SKM-1 treated with dmso at 0.1 percent for 144 hours (cell line): ENCODE results near the gene ELF5.

ENCODE experiments used
- DNase-seq: peaks from one replicate; lab custom pipeline; 2025; ENCODE audit not compliant: unreplicated experiment; lab: John Stamatoyannopoulos, UW

Gene ELF5

GRCh38 chr11:34523053-34523452, 9.5 kb upstream of the ELF5 start:
- DNase-seq = no peak

DNA sequence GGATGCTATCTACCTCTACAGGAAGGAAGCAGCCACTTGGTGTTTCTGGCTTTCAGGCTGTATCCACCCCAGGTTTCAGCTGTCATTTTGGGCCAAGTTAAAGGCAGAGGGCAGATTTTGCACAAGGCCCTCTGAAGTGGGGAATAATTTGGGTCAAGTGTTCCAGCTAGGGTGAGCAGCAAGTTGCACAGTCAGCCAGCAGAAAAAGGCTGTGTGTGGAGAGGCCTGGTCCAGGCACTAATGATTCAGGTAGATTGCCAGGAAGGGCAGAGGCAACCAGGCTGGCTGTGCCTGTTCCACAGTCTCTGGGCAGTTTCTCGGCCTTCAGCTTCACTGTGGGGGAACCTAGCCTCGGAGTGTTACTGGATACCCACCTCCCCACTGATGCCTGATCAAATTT, 8.6 kb upstream of the ELF5 start:
- DNase-seq = no peak

DNA sequence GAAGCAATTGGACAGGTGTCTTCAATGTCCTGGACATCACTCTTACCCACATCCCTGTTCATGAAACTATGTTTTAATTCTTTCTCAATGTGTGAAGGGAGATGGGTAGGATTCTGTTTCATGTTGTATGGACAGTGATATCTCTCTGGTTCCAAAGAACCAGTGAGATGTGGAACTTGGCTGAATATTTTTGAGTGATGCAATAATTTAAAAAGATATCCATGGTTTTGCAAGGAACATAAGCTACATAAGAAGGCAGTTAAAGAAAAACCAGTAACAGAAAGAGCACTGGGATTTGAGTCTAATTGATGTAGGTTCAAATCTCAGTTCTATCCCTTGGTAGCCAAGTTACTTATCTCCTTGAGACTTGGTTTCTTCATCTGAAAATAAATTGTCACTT, 7.7 kb upstream of the ELF5 start:
- DNase-seq = no peak

DNA sequence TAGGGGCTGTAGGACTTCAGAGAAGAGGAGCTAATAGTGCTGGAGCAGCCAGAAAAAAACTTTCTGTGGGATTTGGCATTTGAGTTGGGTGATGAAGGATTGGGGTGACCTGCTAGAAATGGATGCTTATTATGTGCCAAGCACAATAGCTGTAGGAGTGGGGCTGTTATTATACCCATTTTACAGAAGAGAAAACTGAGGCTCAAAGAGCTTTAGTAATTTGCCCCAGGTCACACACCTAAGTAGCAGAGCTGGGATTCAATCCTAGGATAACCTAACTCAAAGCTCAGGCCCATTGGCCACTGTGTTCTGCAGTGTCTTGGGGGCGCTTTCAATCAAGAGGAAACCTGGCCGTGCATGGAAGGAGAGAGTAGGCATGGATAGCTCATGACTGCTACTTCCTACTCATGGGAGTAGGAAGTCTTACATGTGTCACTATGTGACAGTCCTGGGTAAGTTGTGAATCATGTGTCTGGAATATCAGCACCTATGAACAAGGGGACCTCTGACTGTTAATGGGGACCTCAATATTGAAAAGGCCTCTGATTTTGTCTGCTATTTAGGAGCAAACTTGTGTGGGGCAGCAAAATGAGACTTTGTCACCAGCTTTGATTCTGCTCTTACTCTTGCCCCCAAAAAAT, 6.1 kb upstream of the ELF5 start:
- no peak for DNase-seq

DNA sequence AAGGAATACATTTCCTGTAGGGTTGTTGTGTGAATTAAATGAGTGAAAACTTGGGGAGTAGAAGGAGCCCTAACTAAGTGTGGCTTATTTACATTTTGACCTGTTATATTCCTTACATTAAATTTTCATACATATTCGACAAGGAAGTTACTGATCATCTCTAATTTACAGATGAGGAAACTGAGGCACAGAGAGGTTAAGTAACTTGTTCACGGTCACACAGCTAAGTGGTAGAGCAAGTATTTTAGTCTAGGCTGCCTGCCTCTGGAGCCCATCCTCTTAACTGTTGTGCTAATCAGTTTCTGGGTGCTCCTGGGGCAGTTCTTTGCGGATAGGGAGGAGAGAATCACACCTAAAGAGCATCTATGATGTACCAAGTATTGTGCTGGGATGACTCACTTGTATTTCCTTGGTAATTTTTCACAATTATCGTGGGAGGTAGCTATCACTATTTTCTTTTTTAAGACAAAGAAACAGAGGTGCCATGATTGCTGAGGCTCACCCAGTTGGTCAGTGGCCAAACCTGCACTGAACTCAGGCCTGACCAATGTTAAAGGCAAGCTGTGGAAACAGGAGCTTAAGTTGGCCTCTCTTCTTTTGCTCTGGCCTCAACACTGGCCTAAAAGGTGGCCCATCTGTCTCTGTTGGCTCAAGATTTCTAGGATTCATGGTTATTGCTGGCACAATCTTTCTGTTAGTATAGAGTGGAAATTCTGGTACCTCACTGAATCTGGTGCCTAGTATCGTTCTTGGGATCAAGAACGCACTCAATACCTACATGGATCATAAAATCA, 2.9 kb upstream of the ELF5 start:
- no peak for DNase-seq

- DNase-seq = no peak
Observed at GRCh38 chr11:34514597-34514996, 1.0 kb upstream of the ELF5 start.

GRCh38 chr11:34512840-34513681, 533 bp downstream of the ELF5 start:
- peak; percentile 45 for DNase-seq

GRCh38 chr11:34510673-34511072, 2.9 kb downstream of the ELF5 start:
- DNase-seq = no peak

GRCh38 chr11:34510218-34510617, 3.4 kb downstream of the ELF5 start:
- DNase-seq = no peak

DNA sequence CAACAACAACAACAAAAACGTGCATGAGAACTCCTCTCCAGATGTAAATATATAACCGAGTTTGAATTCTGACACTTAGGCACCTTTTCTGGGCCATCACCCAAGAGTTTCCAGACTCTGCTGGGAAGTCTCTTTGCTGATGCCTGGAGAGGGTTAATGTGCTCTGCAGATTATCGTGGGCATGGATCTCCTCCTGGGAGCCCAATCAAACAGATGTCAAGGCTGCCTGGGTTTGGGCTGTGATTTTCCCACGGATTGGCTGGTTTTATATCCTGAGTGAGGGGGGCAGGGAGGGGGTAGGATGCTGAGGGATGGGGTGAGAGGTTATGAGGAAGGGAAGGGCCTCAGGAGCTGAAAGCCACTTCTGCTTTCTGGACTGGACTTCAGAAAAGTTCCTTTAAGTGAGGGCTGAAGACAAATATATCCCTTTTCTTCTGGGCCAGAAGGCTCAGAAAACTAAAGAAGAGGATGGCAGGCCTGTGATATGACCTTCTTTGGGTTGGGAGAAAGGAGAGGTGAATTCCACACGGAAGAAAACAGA, 4.2 kb downstream of the ELF5 start:
- peak; percentile 75 for DNase-seq

DNA sequence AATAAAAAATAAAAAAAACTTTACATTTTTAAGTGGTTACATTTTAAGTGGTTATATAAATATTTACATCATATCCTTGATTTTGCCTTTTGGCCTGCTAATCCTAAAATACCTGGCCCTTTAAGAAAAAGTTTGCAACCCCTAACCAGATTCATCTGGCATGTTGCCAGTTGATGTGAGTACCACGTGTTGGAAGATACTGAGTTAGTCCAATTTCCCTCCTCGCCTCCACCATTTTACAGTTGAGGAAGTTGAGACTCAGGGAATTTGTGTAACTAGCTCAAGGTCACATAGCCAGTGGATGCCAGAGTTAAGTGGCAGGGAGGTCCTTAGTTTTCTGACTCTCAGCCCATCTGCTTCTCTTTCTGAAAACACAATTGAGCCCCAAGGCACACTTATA, 5.1 kb downstream of the ELF5 start:
- DNase-seq = peak; percentile 51

GRCh38 chr11:34507610-34508009, 6.0 kb downstream of the ELF5 start:
- DNase-seq = no peak

DNA sequence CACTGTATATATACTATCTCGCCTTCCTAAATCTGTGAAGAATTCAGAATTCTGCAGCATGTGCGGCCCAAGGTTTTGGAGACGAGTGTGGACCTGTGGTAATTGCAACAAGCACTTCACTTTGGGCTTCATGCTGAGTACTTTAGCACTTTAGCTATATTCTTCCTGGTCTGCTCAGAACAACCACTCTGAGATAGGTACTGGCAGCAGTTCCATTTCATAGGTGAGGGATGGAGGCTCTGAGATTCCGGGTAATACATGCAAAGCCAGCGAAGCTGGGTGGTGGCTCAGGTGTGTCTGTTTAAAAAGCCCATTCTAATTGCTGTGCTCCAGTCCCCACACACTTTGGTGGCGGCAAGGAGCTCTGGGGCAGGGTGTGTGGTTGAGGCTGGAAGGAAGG, 6.4 kb downstream of the ELF5 start:
- no peak for DNase-seq

DNA sequence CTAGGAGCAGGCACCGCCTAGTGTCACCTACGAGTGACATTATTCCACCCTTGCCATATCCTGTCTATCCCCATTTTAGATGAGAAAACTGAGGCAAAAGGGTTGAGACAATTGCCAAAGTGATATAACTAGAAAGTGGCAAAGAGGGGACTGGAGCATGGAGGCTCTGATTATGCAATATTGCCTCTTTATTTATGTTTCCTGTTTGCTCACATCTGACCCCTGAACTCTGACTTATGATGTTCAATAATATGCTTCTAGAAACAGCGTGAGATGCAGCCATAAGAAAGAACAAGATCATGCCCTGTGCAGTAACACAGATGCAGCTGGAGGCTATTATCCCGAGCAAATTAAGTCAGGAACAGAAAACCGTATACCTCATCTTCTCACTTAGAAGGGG, 7.7 kb downstream of the ELF5 start:
- DNase-seq = no peak

DNA sequence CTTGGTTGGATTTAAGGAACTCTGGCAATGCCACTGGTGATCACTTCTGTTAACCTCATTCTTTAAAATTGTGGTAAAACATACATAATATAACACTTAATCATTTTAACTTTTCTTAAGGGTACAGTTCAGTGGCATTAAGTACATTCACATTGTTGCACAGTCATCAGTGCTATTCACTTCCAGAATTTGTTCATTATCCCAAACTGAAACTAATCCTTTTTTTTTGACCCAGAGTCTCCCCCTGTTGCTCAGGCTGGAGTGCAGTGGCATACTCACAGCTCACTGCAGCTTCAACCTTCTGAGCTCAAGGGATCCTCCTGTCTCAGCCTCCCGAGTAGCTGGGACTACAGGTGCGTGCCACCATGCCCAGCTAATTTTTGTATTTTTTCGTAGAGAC, 10.6 kb downstream of the ELF5 start:
- no peak for DNase-seq

- no peak for DNase-seq
Observed at GRCh38 chr11:34501949-34502348, 11.6 kb downstream of the ELF5 start.

DNA sequence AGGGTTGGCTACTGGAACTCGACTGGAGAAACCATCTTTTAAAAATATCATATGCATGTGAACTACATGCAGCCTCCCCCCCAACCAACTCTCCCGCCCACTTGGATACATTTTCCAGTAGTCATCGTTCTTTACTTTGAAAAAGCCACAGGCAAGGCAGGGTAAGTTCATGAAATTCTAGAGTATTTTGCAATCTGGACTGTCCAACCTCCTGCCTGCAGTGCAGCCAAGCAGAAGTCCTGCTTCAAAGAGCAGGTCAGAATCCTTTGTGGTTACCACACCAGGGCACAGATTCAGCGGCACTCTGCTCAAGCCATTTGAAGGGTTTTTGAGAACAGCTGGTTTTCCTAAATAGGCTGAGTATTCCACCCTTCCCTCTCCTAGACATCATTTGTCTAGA, 12.1 kb downstream of the ELF5 start:
- peak; percentile 95 for DNase-seq

GRCh38 chr11:34499719-34500500, 13.7 kb downstream of the ELF5 start:
- no peak for DNase-seq

GRCh38 chr11:34495724-34496377, 17.7 kb downstream of the ELF5 start:
- DNase-seq = no peak

GRCh38 chr11:34495239-34495723, 18.3 kb downstream of the ELF5 start:
- DNase-seq = no peak
